Osteoblast (primary cell): ENCODE data around the gene HHLA2. TPM values are rescaled to one million over a fixed set of nuclear protein-coding genes. Genes with fewer than 3 reads are reported as not detected.

Source experiments
- DNase-seq: peaks from one replicate; pipeline ENCODE4 v3.0.0; 2011; ENCODE audit warnings: low spot score, mixed read lengths; ENCODE audit not compliant: insufficient read length; ENCODE audit errors: missing footprints
- H2AFZ ChIP-seq: 2 replicates; pipeline ENCODE4 v1.6.0; 2011; ENCODE audit warnings: mild to moderate bottlenecking, low read length
- H3K27ac ChIP-seq: 2 replicates; pipeline ENCODE4 v1.5.1; 2011; ENCODE audit warnings: mild to moderate bottlenecking, low read depth, low read length, moderate library complexity
- H3K27me3 ChIP-seq: 2 replicates; pipeline ENCODE4 v1.6.0; 2012; ENCODE audit warnings: mild to moderate bottlenecking, control low read depth, inconsistent platforms, low read length, moderate library complexity; ENCODE audit not compliant: insufficient read depth
- H3K36me3 ChIP-seq: 2 replicates; pipeline ENCODE4 v1.5.1; 2011; ENCODE audit warnings: mild to moderate bottlenecking, low read length, control low read depth, moderate library complexity; ENCODE audit not compliant: insufficient read depth
- H3K4me1 ChIP-seq: 2 replicates; pipeline ENCODE4 v1.5.1; 2011; ENCODE audit warnings: mild to moderate bottlenecking, low read length, control low read depth, moderate library complexity; ENCODE audit not compliant: insufficient read depth
- H3K4me2 ChIP-seq: 2 replicates; pipeline ENCODE4 v1.6.0; 2011; ENCODE audit warnings: mild to moderate bottlenecking, low read length; ENCODE audit not compliant: insufficient read depth
- H3K4me3 ChIP-seq: fragments of 200-600 bp; sonication (generic); 3 replicates; pipeline ENCODE4 v1.5.1; 2012; ENCODE audit warnings: mild to moderate bottlenecking, low read length, inconsistent platforms; ENCODE audit not compliant: insufficient read depth
- H3K79me2 ChIP-seq: 2 replicates; pipeline ENCODE4 v1.6.0; 2012; ENCODE audit warnings: mild to moderate bottlenecking, low read length, control low read depth, inconsistent platforms; ENCODE audit not compliant: insufficient read depth
- H3K9me3 ChIP-seq: 2 replicates; pipeline ENCODE4 v1.5.1; 2011; ENCODE audit warnings: low read depth, low read length, control low read depth
- H4K20me1 ChIP-seq: 2 replicates; pipeline ENCODE4 v1.6.0; 2012; ENCODE audit warnings: mild to moderate bottlenecking, low read length, control low read depth; ENCODE audit not compliant: insufficient read depth
- CTCF ChIP-seq: IDR thresholded peaks from 2 replicates; pipeline ENCODE4 v1.5.1; 2011; ENCODE audit warnings: mild to moderate bottlenecking, low read depth, low read length, moderate library complexity; ENCODE audit errors: extremely low read depth
- total RNA-seq: library from RNA; depleted of rRNA; stranded (reverse); fragments of >200 nt; gene quantifications from 2 replicates; pipeline ENCODE4 v1.2.3, GENCODE V29; 2012

The HHLA2 gene
- total RNA-seq, 1 donor: not detected

- no peak overlapping the region for H2AFZ ChIP-seq
- no peaks in the 10 kb centered on the region for H3K36me3 ChIP-seq
- H3K27ac ChIP-seq: no peak overlapping the region
- no peaks in the 10 kb centered on the region for H3K4me1 ChIP-seq
- H4K20me1 ChIP-seq: no peaks in the 10 kb centered on the region
- H3K4me3 ChIP-seq: no peak overlapping the region
- no peak overlapping the region for H3K4me2 ChIP-seq
- no peaks in the 10 kb centered on the region for H3K79me2 ChIP-seq
- peaks cover 4% of the 10 kb centered on the region for H3K9me3 ChIP-seq
- no peak for DNase-seq
- H3K27me3 ChIP-seq: no peaks in the 10 kb centered on the region
- no peak for TF ChIP-seq CTCF
Measured at GRCh38 chr3:108280476-108280875, 15.9 kb upstream of the HHLA2 start.

DNA sequence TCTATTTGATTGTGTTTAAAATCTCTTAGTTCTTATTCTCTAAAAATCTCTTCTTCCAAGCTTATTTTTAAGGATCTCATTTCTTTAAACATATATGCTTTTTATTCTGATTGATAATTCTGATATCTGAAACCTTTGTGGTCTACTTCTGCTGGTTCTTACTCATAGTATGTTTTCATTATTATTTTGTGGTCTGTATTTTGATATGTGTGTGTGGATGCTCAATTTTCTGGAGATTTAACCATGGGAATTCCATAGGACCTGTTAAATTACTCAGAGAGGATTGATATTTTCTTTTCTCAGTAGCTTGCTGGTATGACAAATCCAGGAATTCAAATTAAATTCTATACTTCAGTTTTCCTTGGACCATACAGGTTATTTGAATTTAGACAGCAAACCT, 14.7 kb upstream of the HHLA2 start:
- peaks cover 4% of the 10 kb centered on the region for H3K9me3 ChIP-seq
- DNase-seq: no peak
- no peak overlapping the region for H3K4me3 ChIP-seq
- no peaks in the 10 kb centered on the region for H3K27me3 ChIP-seq
- no peak overlapping the region for H3K27ac ChIP-seq
- no peaks in the 10 kb centered on the region for H4K20me1 ChIP-seq
- H2AFZ ChIP-seq: no peak overlapping the region
- H3K79me2 ChIP-seq: no peaks in the 10 kb centered on the region
- H3K4me1 ChIP-seq: no peaks in the 10 kb centered on the region
- no peaks in the 10 kb centered on the region for H3K36me3 ChIP-seq
- TF ChIP-seq CTCF: no peak
- H3K4me2 ChIP-seq: no peak overlapping the region

DNA sequence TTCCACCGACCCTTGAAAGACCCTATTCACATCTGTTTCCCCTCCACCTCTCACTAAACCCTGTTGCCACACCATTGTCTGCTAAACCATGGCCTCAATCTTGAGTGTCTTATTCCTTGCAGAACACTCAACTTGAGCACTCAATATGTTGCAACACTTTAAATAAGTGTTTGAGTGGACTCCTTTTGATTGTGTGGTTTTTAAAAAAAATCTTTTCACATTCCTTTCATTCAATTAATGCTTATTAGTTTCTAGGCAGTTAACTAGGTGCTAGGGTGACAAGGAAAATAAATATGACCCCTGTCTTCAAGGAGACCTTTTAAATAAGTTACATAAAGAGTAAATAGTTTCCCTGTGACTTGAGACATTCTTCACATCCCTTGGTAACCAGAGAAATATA, 13.3 kb upstream of the HHLA2 start:
- Histone ChIP-seq H3K4me1 (no peaks in the 10 kb centered on the region), H3K9me3 (peaks cover 4% of the 10 kb centered on the region), H3K27ac (no peak overlapping the region), H3K4me3 (no peak overlapping the region), H2AFZ (no peak overlapping the region), H3K4me2 (no peak overlapping the region), H3K79me2 (no peaks in the 10 kb centered on the region), H3K27me3 (no peaks in the 10 kb centered on the region), H3K36me3 (no peaks in the 10 kb centered on the region), H4K20me1 (no peaks in the 10 kb centered on the region)
- DNase-seq: no peak
- no peak for TF ChIP-seq CTCF

GRCh38 chr3:108283989-108284388, 12.4 kb upstream of the HHLA2 start:
- H3K79me2 ChIP-seq: no peaks in the 10 kb centered on the region
- DNase-seq: no peak
- H4K20me1 ChIP-seq: no peaks in the 10 kb centered on the region
- no peaks in the 10 kb centered on the region for H3K27me3 ChIP-seq
- H3K9me3 ChIP-seq: peaks cover 3% of the 10 kb centered on the region
- no peak overlapping the region for H2AFZ ChIP-seq
- no peak overlapping the region for H3K4me3 ChIP-seq
- H3K36me3 ChIP-seq: no peaks in the 10 kb centered on the region
- no peak for TF ChIP-seq CTCF
- no peak overlapping the region for H3K4me2 ChIP-seq
- no peaks in the 10 kb centered on the region for H3K4me1 ChIP-seq
- H3K27ac ChIP-seq: no peak overlapping the region
